ENCODE results near the gene STPG3.
A peak's percentile ranks its signal among the peaks of the same experiment; 100 is the strongest.

Gene STPG3

DNA sequence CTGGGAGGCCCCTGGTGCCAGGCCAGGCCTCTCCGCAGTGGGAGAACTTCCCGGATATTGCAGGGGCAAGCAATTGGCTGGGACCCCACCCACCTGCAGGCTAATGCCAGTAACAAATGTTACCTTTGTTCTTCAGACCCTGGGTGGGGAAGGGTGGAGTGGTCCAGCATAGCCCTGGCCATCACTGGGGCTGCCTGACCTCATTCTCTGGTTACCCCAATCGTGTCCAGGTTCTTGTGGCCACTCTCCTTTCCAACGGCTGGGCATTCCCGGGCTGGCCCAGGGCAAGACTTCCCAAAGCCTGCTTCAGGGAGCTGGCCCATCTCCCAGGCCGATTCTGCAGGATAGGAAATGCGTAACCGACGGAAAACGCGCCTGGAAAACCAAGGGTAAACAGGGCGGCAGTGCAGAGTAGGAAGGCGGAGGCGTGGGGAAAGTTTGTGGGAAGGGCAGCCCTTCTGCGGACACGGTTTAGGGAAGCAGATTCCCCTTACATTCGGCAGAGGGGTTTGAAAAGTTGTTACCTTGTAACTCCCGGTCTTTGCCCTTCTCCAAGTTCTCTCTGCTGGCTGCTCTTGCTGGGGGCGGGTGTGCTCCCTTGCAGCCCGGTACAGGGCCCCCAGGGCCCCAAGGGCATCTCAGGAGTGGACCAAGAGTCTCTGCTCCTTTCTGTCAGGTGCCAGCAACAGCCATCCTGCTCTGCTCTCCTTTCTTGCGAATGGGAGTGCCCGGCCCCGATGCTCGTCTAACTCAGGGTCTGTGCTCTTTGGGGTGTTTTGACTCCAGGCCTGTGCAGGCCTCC lies 47.5 kb downstream of the STPG3 start:
- H3K4ac ChIP-seq (ENCODE audit: low read depth in 1 of 2, low read length in 2 of 2), result no peak overlapping the region
- no peak for DNase-seq
- H3K4me3 ChIP-seq (ENCODE audit: insufficient read depth in 1 of 2, low read depth in 1 of 2, low read length in 2 of 2), result no peak overlapping the region
- H2BK12ac ChIP-seq (ENCODE audit: low read length in 2 of 2), result no peak overlapping the region
- no peak overlapping the region for H4K91ac ChIP-seq (ENCODE audit: low read length)
- H3K4me2 ChIP-seq (ENCODE audit: low read length, poor library complexity, severe bottlenecking), result no peak overlapping the region
- H3K14ac ChIP-seq (ENCODE audit: low read length in 2 of 2), result no peak overlapping the region
- no peak overlapping the region for H3K27ac ChIP-seq (ENCODE audit: low read length, poor library complexity, severe bottlenecking)
- H3K18ac ChIP-seq (ENCODE audit: low read depth in 1 of 2, low read length in 2 of 2), result no peak overlapping the region
- peaks cover 46% of the 10 kb centered on the region for H3K4me1 ChIP-seq (ENCODE audit: control insufficient read depth, insufficient read depth, low read depth, low read length)
- no peak overlapping the region for H2AK5ac ChIP-seq (ENCODE audit: low read length, severe bottlenecking)
- H3K79me1 ChIP-seq (replicated peaks; ENCODE audit: low read length, poor library complexity, severe bottlenecking), result no peaks in the 10 kb centered on the region
- peaks cover 4% of the 10 kb centered on the region for H3K9me3 ChIP-seq (ENCODE audit: control insufficient read depth, low read length)
- 55% methylated on average over 24 of the region's 24 CpGs for WGBS
- no peak overlapping the region for H4K8ac ChIP-seq (ENCODE audit: low read length)
- H2AFZ ChIP-seq (ENCODE audit: low read depth, low read length), result no peak overlapping the region
- H3K36me3 ChIP-seq (ENCODE audit: control insufficient read depth in 1 of 2, insufficient read depth in 2 of 2, low read depth in 1 of 2, low read length in 2 of 2), result no peaks in the 10 kb centered on the region
- no peak overlapping the region for H3K9ac ChIP-seq (ENCODE audit: low read length)
- no peak overlapping the region for H3K23ac ChIP-seq (ENCODE audit: low read length in 2 of 2)
- H3K27me3 ChIP-seq (ENCODE audit: control insufficient read depth in 1 of 2, insufficient read depth in 1 of 2, low read length in 2 of 2), result peaks cover 54 to 84% of the 10 kb centered on the region in 2 experiments
- no peak overlapping the region for H2BK5ac ChIP-seq (ENCODE audit: low read depth, low read length, poor library complexity, severe bottlenecking)
- no peak overlapping the region for H2BK120ac ChIP-seq (ENCODE audit: low read depth, low read length)
- H2BK15ac ChIP-seq (ENCODE audit: low read depth, poor library complexity, severe bottlenecking), result no peak overlapping the region

DNA sequence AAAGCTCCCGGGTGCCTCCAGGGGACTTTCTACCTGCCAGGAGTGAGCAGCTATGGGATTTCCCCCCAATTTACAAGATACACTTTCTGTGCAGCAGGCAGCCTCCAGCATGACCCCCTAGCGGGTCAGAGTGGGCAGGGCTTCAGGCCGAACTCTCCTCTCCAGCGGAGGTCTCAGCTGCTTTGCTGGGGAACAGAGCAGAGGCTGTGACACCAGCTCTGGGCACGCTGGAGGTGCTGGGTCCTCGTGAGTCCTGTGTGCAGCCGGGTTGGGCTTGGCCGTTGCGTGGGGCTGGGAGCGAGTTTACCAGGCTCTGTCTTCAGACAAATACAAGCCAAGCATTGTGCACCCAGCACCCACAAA lies 48.1 kb downstream of the STPG3 start:
- H2BK12ac ChIP-seq (ENCODE audit: low read length in 2 of 2), result no peak overlapping the region
- no peak overlapping the region for H3K4me3 ChIP-seq (ENCODE audit: insufficient read depth in 1 of 2, low read depth in 1 of 2, low read length in 2 of 2)
- H2AFZ ChIP-seq (ENCODE audit: low read depth, low read length), result no peak overlapping the region
- H3K4me1 ChIP-seq (ENCODE audit: control insufficient read depth, insufficient read depth, low read depth, low read length), result peaks cover 48% of the 10 kb centered on the region
- H2BK15ac ChIP-seq (ENCODE audit: low read depth, poor library complexity, severe bottlenecking), result no peak overlapping the region
- no peak overlapping the region for H4K91ac ChIP-seq (ENCODE audit: low read length)
- no peak overlapping the region for H2BK5ac ChIP-seq (ENCODE audit: low read depth, low read length, poor library complexity, severe bottlenecking)
- WGBS, result 29% methylated on average over 10 of the region's 10 CpGs
- no peaks in the 10 kb centered on the region for H3K36me3 ChIP-seq (ENCODE audit: control insufficient read depth in 1 of 2, insufficient read depth in 2 of 2, low read depth in 1 of 2, low read length in 2 of 2)
- no peak overlapping the region for H3K23ac ChIP-seq (ENCODE audit: low read length in 2 of 2)
- no peaks in the 10 kb centered on the region for H3K79me1 ChIP-seq (replicated peaks; ENCODE audit: low read length, poor library complexity, severe bottlenecking)
- no peak overlapping the region for H3K4me2 ChIP-seq (ENCODE audit: low read length, poor library complexity, severe bottlenecking)
- H3K9me3 ChIP-seq (ENCODE audit: control insufficient read depth, low read length), result peaks cover 4% of the 10 kb centered on the region
- H4K8ac ChIP-seq (ENCODE audit: low read length), result no peak overlapping the region
- no peak overlapping the region for H2AK5ac ChIP-seq (ENCODE audit: low read length, severe bottlenecking)
- no peak overlapping the region for H3K9ac ChIP-seq (ENCODE audit: low read length)
- DNase-seq, result no peak
- no peak overlapping the region for H2BK120ac ChIP-seq (ENCODE audit: low read depth, low read length)
- peaks cover 51 to 84% of the 10 kb centered on the region in 2 experiments for H3K27me3 ChIP-seq (ENCODE audit: control insufficient read depth in 1 of 2, insufficient read depth in 1 of 2, low read length in 2 of 2)
- no peak overlapping the region for H3K27ac ChIP-seq (ENCODE audit: low read length, poor library complexity, severe bottlenecking)
- no peak overlapping the region for H3K4ac ChIP-seq (ENCODE audit: low read depth in 1 of 2, low read length in 2 of 2)
- no peak overlapping the region for H3K18ac ChIP-seq (ENCODE audit: low read depth in 1 of 2, low read length in 2 of 2)
- no peak overlapping the region for H3K14ac ChIP-seq (ENCODE audit: low read length in 2 of 2)

DNA sequence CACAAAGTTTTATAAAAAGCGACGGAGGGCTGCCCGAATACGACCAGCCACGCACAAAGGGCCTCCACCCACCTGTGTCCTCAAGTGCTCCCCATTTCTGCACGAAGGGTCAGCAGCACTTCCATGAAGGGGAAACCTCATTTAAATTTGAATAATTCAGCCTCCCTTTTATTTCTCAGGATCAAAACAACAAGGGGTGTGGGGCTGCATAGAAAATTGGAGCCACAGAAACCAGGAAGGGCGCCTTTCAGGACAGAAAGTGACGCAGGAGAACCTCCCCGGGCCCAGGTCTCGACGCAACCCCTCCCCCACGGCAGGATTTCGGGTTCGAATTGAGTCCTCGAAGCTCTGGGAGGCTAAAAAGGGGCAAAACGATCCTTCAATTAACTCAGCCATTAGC lies 48.9 kb downstream of the STPG3 start:
- no peak overlapping the region for H2AFZ ChIP-seq (ENCODE audit: low read depth, low read length)
- H4K8ac ChIP-seq (ENCODE audit: low read length), result no peak overlapping the region
- H3K4me2 ChIP-seq (ENCODE audit: low read length, poor library complexity, severe bottlenecking), result no peak overlapping the region
- no peaks in the 10 kb centered on the region for H3K79me1 ChIP-seq (replicated peaks; ENCODE audit: low read length, poor library complexity, severe bottlenecking)
- H3K23ac ChIP-seq (ENCODE audit: low read length in 2 of 2), result no peak overlapping the region
- no peak overlapping the region for H4K91ac ChIP-seq (ENCODE audit: low read length)
- H3K4me1 ChIP-seq (ENCODE audit: control insufficient read depth, insufficient read depth, low read depth, low read length), result peaks cover 49% of the 10 kb centered on the region
- H3K18ac ChIP-seq (ENCODE audit: low read depth in 1 of 2, low read length in 2 of 2), result no peak overlapping the region
- no peak overlapping the region for H3K4ac ChIP-seq (ENCODE audit: low read depth in 1 of 2, low read length in 2 of 2)
- no peaks in the 10 kb centered on the region for H3K9me3 ChIP-seq (ENCODE audit: control insufficient read depth, low read length)
- no peak overlapping the region for H3K14ac ChIP-seq (ENCODE audit: low read length in 2 of 2)
- no peak overlapping the region for H2AK5ac ChIP-seq (ENCODE audit: low read length, severe bottlenecking)
- H3K4me3 ChIP-seq (ENCODE audit: insufficient read depth in 1 of 2, low read depth in 1 of 2, low read length in 2 of 2), result no peak overlapping the region
- no peak for DNase-seq
- no peak overlapping the region for H2BK12ac ChIP-seq (ENCODE audit: low read length in 2 of 2)
- H3K36me3 ChIP-seq (ENCODE audit: control insufficient read depth in 1 of 2, insufficient read depth in 2 of 2, low read depth in 1 of 2, low read length in 2 of 2), result no peaks in the 10 kb centered on the region
- no peak overlapping the region for H3K27ac ChIP-seq (ENCODE audit: low read length, poor library complexity, severe bottlenecking)
- H2BK15ac ChIP-seq (ENCODE audit: low read depth, poor library complexity, severe bottlenecking), result no peak overlapping the region
- H3K9ac ChIP-seq (ENCODE audit: low read length), result no peak overlapping the region
- peaks cover 48 to 84% of the 10 kb centered on the region in 2 experiments for H3K27me3 ChIP-seq (ENCODE audit: control insufficient read depth in 1 of 2, insufficient read depth in 1 of 2, low read length in 2 of 2)
- no peak overlapping the region for H2BK120ac ChIP-seq (ENCODE audit: low read depth, low read length)
- H2BK5ac ChIP-seq (ENCODE audit: low read depth, low read length, poor library complexity, severe bottlenecking), result no peak overlapping the region
- 31% methylated on average over 9 of the region's 16 CpGs for WGBS

DNA sequence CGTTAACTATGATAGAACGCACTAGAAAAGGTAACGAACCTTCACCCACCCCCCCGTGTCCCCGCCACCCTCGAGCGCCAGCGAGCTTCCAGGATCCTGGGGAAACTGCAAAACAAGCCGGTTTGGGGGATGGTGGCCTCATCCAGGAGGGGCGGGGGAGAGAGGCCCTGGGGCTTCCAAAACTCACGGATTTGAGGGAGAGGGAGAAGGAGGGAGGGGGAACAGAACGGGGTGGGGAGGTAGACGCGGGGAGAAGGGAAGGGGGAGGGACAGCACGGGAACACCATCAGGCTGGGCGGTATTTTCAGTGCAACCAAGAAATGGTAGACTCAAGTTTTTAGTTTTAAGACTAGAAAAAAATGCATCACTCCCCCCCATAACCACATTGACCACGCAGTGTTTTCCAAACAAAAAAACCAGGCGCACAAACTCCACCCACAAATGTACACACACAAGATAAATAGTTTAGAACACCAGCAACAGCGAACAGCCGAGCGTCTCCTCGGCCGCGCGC lies 49.5 kb downstream of the STPG3 start:
- WGBS, result 3% methylated on average over 18 of the region's 25 CpGs
- no peak overlapping the region for H2BK12ac ChIP-seq (ENCODE audit: low read length in 2 of 2)
- no peak overlapping the region for H2AK5ac ChIP-seq (ENCODE audit: low read length, severe bottlenecking)
- H3K27me3 ChIP-seq (ENCODE audit: control insufficient read depth in 1 of 2, insufficient read depth in 1 of 2, low read length in 2 of 2), result peaks cover 46 to 88% of the 10 kb centered on the region in 2 experiments
- H3K4me2 ChIP-seq (ENCODE audit: low read length, poor library complexity, severe bottlenecking), result peak overlapping the region; percentile 79
- H3K23ac ChIP-seq (ENCODE audit: low read length in 2 of 2), result no peak overlapping the region
- peaks cover 44% of the 10 kb centered on the region for H3K4me1 ChIP-seq (ENCODE audit: control insufficient read depth, insufficient read depth, low read depth, low read length)
- no peaks in the 10 kb centered on the region for H3K9me3 ChIP-seq (ENCODE audit: control insufficient read depth, low read length)
- no peak overlapping the region for H3K27ac ChIP-seq (ENCODE audit: low read length, poor library complexity, severe bottlenecking)
- peak; percentile 90 for DNase-seq
- H3K36me3 ChIP-seq (ENCODE audit: control insufficient read depth in 1 of 2, insufficient read depth in 2 of 2, low read depth in 1 of 2, low read length in 2 of 2), result no peaks in the 10 kb centered on the region
- no peak overlapping the region for H3K4ac ChIP-seq (ENCODE audit: low read depth in 1 of 2, low read length in 2 of 2)
- no peak overlapping the region for H3K18ac ChIP-seq (ENCODE audit: low read depth in 1 of 2, low read length in 2 of 2)
- H2BK120ac ChIP-seq (ENCODE audit: low read depth, low read length), result no peak overlapping the region
- H3K4me3 ChIP-seq (ENCODE audit: insufficient read depth in 1 of 2, low read depth in 1 of 2, low read length in 2 of 2), result peak overlapping the region in 1 of 2 experiments; percentile 6
- no peak overlapping the region for H3K14ac ChIP-seq (ENCODE audit: low read length in 2 of 2)
- H4K91ac ChIP-seq (ENCODE audit: low read length), result no peak overlapping the region
- H3K9ac ChIP-seq (ENCODE audit: low read length), result no peak overlapping the region
- H3K79me1 ChIP-seq (replicated peaks; ENCODE audit: low read length, poor library complexity, severe bottlenecking), result no peaks in the 10 kb centered on the region
- no peak overlapping the region for H2AFZ ChIP-seq (ENCODE audit: low read depth, low read length)
- H2BK5ac ChIP-seq (ENCODE audit: low read depth, low read length, poor library complexity, severe bottlenecking), result no peak overlapping the region
- H4K8ac ChIP-seq (ENCODE audit: low read length), result no peak overlapping the region
- no peak overlapping the region for H2BK15ac ChIP-seq (ENCODE audit: low read depth, poor library complexity, severe bottlenecking)

Measured in mesenchymal stem cell (in vitro differentiated cells and primary cell).